ENCODE results near the gene DONSON. TPM values are rescaled to one million over a fixed set of nuclear protein-coding genes. Genes with fewer than 3 reads are reported as not detected.

DONSON gene
- total RNA-seq, 1 donor from 2014 or later: 12.4 TPM

- no peak for DNase-seq (ENCODE audit: low read depth)
Observed at GRCh38 chr21:33562389-33562788, 26.1 kb downstream of the DONSON start.

GRCh38 chr21:33561373-33561772 is 27.1 kb downstream of the DONSON start:
- DNase-seq (ENCODE audit: low read depth): no peak

DNA sequence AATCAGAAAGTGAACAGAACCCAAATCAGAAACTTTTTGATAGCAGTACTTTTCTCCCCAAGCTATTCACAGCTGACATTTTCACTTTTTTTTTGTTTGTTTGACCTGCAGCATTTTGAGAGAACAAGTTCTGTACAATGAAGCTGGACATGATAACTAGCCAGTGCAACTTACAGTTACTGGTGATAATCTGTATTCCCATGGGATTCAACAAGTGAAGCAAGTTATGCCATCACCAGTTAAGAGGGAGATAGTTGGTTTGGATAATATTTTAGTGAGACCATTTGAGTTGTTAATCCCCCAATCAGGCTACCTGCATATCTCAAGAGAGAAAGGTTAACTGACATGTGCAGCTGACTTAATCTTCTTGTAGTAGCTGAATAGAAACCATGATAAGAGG is 27.5 kb downstream of the DONSON start:
- DNase-seq (ENCODE audit: low read depth): no peak

DNA sequence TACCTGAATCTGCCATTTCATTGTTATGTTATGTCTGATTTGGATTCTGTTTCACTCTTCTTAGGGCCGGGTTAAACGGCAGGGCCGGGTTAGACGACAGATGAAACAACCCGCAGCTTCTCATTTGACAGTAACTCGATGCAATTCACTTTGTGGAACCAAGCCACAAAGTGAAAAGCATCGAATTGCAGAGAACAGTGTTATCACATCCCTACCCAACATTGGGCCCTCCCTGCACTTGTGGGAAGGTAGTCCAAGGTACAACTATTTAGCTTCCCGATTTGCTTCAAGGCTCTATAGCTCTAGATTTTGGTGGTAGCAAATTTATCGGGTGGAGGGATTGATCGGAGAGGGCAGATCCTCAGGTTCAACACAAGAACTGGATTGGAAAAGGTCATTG is 28.7 kb downstream of the DONSON start:
- DNase-seq (ENCODE audit: low read depth): no peak

GRCh38 chr21:33558777-33559421 is 29.6 kb downstream of the DONSON start:
- DNase-seq (ENCODE audit: low read depth): no peak

GRCh38 chr21:33557447-33557846 is 31.0 kb downstream of the DONSON start:
- no peak for DNase-seq (ENCODE audit: low read depth)

DNA sequence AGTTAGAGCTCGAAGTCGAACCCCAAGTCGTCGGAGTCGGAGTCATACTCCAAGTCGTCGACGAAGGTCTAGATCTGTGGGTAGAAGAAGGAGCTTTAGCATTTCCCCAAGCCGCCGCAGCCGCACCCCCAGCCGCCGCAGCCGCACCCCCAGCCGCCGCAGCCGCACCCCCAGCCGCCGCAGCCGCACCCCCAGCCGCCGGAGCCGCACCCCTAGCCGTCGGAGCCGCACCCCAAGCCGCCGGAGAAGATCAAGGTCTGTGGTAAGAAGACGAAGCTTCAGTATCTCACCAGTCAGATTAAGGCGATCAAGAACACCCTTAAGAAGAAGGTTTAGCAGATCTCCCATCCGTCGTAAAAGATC is 33.5 kb downstream of the DONSON start:
- DNase-seq (ENCODE audit: low read depth): no peak

DNA sequence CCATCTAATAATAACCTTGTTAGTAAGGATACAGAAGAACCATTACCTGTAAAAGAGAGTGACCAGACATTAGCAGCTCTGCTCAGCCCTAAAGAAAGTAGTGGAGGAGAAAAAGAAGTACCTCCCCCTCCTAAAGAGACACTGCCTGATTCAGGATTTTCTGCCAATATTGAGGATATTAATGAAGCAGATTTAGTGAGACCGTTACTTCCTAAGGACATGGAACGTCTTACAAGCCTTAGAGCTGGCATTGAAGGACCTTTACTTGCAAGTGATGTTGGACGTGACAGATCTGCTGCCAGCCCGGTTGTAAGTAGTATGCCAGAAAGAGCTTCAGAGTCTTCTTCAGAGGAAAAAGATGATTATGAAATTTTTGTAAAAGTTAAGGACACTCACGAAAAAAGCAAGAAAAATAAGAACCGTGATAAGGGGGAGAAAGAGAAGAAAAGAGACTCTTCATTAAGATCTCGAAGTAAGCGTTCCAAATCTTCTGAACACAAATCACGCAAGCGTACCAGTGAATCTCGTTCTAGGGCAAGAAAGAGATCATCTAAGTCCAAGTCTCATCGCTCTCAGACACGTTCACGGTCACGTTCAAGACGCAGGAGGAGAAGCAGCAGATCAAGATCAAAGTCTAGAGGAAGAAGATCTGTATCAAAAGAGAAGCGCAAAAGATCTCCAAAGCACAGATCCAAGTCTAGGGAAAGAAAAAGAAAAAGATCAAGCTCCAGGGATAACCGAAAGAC is 34.1 kb downstream of the DONSON start:
- DNase-seq (ENCODE audit: low read depth): no peak

- DNase-seq (ENCODE audit: low read depth): no peak
Observed at GRCh38 chr21:33552999-33553598, 35.4 kb downstream of the DONSON start.

DNA sequence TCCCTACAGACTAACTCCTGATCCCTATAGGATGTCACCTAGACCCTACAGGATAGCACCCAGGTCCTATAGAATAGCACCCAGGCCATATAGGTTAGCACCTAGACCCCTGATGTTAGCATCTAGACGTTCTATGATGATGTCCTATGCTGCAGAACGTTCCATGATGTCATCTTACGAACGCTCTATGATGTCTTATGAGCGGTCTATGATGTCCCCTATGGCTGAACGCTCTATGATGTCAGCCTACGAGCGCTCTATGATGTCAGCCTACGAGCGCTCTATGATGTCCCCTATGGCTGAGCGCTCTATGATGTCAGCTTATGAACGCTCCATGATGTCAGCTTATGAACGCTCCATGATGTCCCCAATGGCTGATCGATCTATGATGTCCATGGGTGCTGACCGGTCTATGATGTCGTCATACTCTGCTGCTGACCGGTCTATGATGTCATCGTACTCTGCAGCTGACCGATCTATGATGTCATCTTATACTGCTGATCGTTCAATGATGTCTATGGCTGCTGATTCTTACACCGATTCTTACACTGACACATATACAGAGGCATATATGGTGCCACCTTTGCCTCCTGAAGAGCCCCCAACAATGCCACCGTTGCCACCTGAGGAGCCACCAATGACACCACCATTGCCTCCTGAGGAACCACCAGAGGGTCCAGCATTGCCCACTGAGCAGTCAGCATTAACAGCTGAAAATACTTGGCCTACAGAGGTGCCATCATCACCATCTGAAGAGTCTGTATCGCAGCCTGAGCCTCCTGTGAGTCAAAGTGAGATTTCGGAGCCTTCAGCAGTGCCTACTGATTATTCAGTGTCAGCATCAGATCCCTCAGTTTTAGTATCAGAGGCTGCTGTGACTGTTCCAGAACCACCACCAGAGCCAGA is 36.1 kb downstream of the DONSON start:
- DNase-seq (ENCODE audit: low read depth): no peak

- DNase-seq (ENCODE audit: low read depth): no peak
Observed at GRCh38 chr21:33551664-33552063, 36.8 kb downstream of the DONSON start.

DNA sequence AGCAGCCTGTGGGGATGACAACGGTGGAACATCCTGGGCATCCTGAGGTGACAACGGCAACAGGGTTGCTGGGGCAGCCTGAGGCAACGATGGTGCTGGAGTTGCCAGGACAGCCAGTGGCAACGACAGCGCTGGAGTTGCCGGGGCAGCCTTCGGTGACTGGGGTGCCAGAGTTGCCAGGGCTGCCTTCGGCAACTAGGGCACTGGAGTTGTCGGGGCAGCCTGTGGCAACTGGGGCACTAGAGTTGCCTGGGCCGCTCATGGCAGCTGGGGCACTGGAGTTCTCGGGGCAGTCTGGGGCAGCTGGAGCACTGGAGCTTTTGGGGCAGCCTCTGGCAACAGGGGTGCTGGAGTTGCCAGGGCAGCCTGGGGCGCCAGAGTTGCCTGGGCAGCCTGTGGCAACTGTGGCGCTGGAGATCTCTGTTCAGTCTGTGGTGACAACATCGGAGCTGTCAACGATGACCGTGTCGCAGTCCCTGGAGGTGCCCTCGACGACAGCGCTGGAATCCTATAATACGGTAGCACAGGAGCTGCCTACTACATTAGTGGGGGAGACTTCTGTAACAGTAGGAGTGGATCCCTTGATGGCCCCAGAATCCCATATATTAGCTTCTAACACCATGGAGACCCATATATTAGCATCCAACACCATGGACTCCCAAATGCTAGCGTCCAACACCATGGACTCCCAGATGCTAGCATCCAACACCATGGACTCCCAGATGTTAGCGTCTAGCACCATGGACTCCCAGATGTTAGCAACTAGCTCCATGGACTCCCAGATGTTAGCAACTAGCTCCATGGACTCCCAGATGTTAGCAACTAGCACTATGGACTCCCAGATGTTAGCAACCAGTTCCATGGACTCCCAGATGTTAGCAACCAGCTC is 37.5 kb downstream of the DONSON start:
- no peak for DNase-seq (ENCODE audit: low read depth)

- DNase-seq (ENCODE audit: low read depth): no peak
Observed at GRCh38 chr21:33549848-33550771, 38.4 kb downstream of the DONSON start.

- no peak for DNase-seq (ENCODE audit: low read depth)
Observed at GRCh38 chr21:33546086-33546485, 42.4 kb downstream of the DONSON start.

DNA sequence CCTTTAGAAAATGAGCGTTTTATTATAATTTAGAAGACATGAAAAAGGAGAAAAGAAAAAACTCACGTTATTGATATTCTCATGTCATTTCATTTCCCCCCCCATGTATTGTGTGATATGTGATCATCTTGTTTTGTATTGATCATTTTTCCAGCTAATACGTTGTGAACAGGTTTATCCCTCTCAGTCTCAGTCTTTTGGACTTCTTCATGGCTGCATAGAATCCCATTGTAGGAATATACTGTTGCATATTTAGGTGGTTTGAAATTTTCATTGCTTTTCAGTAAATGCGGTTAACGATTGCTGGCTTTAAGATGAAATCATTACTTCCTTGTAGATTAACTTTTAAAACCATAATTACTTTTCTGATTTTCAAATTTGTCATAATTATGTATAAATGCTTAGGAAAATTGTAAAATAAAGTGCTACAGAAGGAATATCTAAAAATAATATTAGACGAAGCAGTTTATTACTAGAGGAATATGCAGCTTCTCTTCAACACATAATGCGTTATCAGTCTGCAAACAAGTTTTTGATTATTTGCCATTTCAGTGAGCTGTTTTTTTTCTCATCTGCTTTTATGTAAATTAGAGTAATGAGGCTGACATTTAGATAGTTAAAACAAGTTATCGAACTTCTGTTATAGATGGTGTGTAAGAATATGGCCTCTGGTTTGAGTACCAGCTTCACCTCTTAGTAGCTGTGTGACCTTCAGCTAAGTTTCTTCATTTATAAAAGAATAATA is 43.9 kb downstream of the DONSON start:
- no peak for DNase-seq (ENCODE audit: low read depth)

DNA sequence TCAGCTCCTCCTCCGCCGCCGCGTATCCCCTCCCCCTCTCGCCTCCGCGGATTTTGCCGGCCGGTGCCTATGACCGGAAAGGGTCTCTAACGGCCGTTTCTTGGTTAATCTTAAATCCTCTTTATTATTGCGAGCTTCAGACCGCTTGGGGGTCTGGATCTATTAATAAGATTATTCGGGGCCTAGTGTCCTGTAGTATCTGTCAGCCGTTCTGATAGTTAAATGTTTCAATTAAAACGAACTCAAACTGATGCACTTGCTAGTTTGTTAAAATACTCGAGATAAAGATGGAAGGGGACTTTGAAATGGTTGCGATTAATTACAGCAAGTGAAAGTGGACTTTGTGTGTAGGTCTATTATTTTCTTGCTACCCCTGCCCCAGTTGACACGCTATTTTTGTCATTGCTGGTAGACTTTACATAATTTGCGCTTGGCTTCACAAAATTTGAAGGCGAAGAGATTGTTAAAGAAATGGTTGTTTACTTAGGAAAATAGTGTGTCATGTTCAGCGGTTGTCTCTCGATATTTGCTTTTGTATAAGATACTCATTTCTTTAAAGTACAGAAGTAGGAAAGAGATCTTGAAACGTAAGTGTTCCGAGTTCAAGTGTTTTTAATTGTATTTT is 44.9 kb downstream of the DONSON start:
- peak; percentile 3 for DNase-seq (ENCODE audit: low read depth)

- peak; percentile 99 for DNase-seq (ENCODE audit: low read depth)
Observed at GRCh38 chr21:33542640-33543504, 45.6 kb downstream of the DONSON start, which contains the start of gene SON. Gene SON (plus strand): TSS chr21:33543038. CDS start chr21:33543093, 55 bp downstream.

All from myocyte (in vitro differentiated cells).